SK-N-MC (cell line): ENCODE measurements around the gene MYCBP2.

Experiments used
- DNase-seq: peaks from one replicate; pipeline ENCODE4 v3.0.0-alpha.2; 2011; ENCODE audit warnings: low read depth, low spot score
- H3K27ac ChIP-seq: fragments of 200-600 bp; sonication (generic); 2 replicates; pipeline ENCODE4 v1.5.1; 2016; ENCODE audit warnings: mixed run types
- H3K36me3 ChIP-seq: fragments of 200-600 bp; sonication (generic); 2 replicates; pipeline ENCODE4 v1.6.1; 2017; ENCODE audit warnings: antibody characterized with exemption, low read length, mixed read lengths; ENCODE audit not compliant: insufficient read depth
- H3K4me3 ChIP-seq: fragments of 200-600 bp; sonication (generic); 2 replicates; pipeline ENCODE4 v1.5.1; 2016
- H3K9ac ChIP-seq: fragments of 200-600 bp; sonication (generic); 2 replicates; pipeline ENCODE4 v1.8.0; 2017; ENCODE audit warnings: mixed run types, mixed read lengths; ENCODE audit not compliant: insufficient read length
- H3K9me3 ChIP-seq: fragments of 200-600 bp; sonication (generic); 2 replicates; pipeline ENCODE4 v1.6.1; 2017; ENCODE audit warnings: low read depth, mild to moderate bottlenecking, antibody characterized with exemption, low read length, moderate library complexity, mixed read lengths
- EZH2 ChIP-seq: fragments of 200-600 bp; sonication (generic); IDR thresholded peaks from one replicate; pipeline ENCODE4 v1.6.1; 2017; ENCODE audit warnings: antibody characterized with exemption
- FOXP2 ChIP-seq: optimal IDR thresholded peaks from 2 replicates; pipeline ENCODE3; 2011; ENCODE audit warnings: mild to moderate bottlenecking, moderate library complexity; ENCODE audit not compliant: insufficient read depth; ENCODE audit errors: extremely low read length, control extremely low read depth
- POLR2AphosphoS5 ChIP-seq: IDR thresholded peaks from 2 replicates; pipeline ENCODE4 v1.6.1; 2012; ENCODE audit warnings: mild to moderate bottlenecking, low read depth, low read length, borderline replicate concordance

MYCBP2 gene

DNA sequence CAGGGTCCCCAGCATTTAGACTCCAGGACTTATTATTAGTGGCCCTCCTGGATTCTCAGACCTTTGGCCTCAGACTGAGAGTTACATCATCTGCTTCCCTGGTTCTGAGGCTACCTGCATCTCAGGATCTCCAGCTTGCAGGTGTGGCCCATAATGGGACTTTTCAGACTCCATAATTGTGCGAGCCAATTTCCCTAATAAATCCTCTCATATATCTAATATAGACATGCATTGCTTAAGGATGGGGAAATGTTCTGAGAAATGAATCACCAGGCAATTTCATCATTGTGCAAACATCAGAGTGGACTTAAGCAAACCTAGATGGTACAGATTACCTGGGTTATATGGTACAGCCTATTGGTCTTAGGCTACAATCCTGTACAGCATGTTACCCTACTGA, 183.5 kb downstream of the MYCBP2 start:
- TF ChIP-seq POLR2AphosphoS5, result no peak
- no peak for TF ChIP-seq EZH2
- TF ChIP-seq FOXP2, result no peak
- H3K36me3 ChIP-seq, result peaks cover 36% of the 10 kb centered on the region
- no peaks in the 10 kb centered on the region for H3K9me3 ChIP-seq
- H3K4me3 ChIP-seq, result no peak overlapping the region
- no peak overlapping the region for H3K27ac ChIP-seq
- no peak for DNase-seq
- no peak overlapping the region for H3K9ac ChIP-seq

DNA sequence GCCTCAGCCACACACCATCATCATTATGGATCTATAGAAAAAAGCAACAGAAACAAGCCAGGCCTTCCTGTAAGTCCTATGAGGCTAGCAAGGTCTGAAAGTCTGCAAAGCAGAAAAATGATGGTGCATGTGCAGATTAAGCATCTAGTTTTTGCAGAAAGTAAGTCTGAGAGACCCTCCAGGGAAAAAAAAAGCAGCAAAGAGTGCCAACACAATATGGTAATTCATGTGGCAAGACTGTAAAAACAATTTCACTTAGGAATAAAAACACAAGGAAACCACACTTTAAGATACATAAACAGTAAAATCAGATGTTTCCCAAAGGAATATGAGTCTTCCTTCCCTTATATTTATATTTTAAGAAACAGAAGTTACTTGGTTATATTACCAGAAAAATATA, 187.6 kb downstream of the MYCBP2 start:
- Histone ChIP-seq H3K9me3 (no peaks in the 10 kb centered on the region), H3K27ac (no peak overlapping the region; the same call in 1 of the 2 replicates), H3K9ac (no peak overlapping the region), H3K4me3 (no peak overlapping the region), H3K36me3 (peaks cover 35% of the 10 kb centered on the region)
- TF ChIP-seq FOXP2, result no peak
- no peak for TF ChIP-seq EZH2
- no peak for TF ChIP-seq POLR2AphosphoS5
- DNase-seq, result no peak

DNA sequence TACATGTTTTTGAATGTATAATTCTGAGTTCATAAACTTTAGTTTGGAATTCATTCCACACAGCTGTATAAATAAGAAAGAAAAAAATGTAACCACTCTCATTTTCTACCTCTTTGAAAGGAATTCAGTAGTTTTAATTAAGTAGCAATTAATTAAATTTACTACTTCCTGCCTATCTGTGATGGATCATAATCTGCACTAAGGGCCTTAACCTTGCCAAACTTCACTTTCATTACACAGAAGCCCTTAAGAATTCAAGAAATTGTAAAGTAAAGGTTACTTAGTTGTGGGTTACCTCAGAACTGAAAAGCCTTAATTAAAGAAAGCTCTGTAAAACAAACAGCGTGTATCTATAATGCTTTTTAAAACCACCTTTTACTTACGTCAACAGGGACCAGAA, 188.1 kb downstream of the MYCBP2 start:
- DNase-seq, result no peak
- H3K9ac ChIP-seq, result no peak overlapping the region
- no peak overlapping the region for H3K4me3 ChIP-seq
- H3K9me3 ChIP-seq, result no peaks in the 10 kb centered on the region
- peak overlapping the region; percentile 21; the same call in 1 of the 2 replicates for H3K27ac ChIP-seq
- TF ChIP-seq FOXP2 (no peak), EZH2 (no peak), POLR2AphosphoS5 (no peak)
- H3K36me3 ChIP-seq, result peaks cover 34% of the 10 kb centered on the region

DNA sequence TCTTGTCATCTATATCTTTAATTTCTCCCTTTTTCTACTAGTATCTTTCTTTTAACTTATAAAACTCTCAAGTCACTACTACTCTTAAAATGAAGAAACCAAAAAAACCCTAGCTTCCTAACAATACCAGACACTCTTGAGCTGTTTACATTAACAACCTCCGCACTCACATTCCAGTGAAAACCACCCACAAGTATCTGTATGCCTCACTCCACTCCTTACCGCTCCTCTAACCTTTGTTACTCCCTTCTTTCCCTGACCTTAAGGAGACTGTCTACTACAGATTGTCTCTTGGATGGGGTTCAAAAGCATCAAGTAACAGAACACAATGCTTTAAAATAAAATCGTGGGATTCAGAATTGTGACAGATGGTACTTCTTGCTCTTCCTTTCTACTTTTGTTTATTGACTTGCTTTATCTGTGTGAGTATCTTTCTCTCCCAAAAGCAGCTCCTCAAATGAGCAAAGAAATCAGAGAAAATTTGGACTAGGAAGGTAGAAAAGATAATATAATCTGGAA, 189.9 kb downstream of the MYCBP2 start:
- Histone ChIP-seq H3K27ac (no peak overlapping the region), H3K9me3 (no peaks in the 10 kb centered on the region), H3K9ac (no peak overlapping the region), H3K36me3 (peaks cover 24% of the 10 kb centered on the region), H3K4me3 (no peak overlapping the region)
- DNase-seq, result no peak
- TF ChIP-seq FOXP2 (no peak), POLR2AphosphoS5 (no peak), EZH2 (no peak)

DNA sequence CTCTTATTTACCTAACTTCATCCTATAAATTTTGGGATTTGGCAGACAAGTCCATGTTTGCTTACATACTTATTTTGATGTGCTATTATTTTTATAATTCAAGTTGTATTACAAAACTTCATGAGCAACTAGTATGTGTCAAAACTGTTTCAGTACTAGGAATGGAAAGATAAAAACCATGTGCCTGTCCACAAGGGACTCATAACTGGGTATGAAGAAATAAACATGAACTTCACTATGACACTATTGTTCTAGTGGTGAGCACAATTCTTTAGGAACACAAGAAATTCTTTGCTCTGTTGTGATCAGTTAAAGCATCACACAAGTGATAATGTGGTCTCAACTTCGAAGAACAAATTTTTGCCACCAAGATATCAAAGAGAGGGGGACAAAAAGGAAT, 202.5 kb downstream of the MYCBP2 start:
- Histone ChIP-seq H3K9me3 (no peaks in the 10 kb centered on the region), H3K27ac (no peak overlapping the region), H3K4me3 (no peak overlapping the region), H3K9ac (no peak overlapping the region), H3K36me3 (peaks cover 10% of the 10 kb centered on the region; the same call in 1 of the 2 replicates)
- no peak for DNase-seq
- TF ChIP-seq FOXP2, result no peak
- no peak for TF ChIP-seq POLR2AphosphoS5
- TF ChIP-seq EZH2, result no peak

DNA sequence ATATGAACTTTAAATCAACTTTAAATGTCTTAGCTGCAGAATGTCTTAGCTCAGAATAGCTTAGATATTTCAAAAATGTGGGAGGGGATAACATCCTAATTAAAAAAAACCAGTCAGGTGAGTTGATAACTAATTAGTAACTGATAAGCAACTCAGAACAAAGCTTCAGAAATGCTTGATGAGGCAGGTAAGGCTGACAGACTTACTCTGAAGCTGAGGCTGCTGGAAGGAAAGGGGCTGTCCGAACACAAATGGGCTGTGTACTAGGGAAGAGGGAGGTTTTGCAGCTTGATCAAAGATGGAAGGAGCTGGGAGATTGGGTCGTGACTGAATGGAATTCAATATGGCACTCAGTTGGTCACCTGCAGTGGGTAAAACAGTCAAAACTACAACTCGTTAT, 208.8 kb downstream of the MYCBP2 start:
- Histone ChIP-seq H3K9ac (no peak overlapping the region), H3K4me3 (no peak overlapping the region), H3K36me3 (peaks cover 8% of the 10 kb centered on the region; the same call in 1 of the 2 replicates), H3K27ac (no peak overlapping the region), H3K9me3 (no peaks in the 10 kb centered on the region)
- no peak for TF ChIP-seq EZH2
- no peak for DNase-seq

DNA sequence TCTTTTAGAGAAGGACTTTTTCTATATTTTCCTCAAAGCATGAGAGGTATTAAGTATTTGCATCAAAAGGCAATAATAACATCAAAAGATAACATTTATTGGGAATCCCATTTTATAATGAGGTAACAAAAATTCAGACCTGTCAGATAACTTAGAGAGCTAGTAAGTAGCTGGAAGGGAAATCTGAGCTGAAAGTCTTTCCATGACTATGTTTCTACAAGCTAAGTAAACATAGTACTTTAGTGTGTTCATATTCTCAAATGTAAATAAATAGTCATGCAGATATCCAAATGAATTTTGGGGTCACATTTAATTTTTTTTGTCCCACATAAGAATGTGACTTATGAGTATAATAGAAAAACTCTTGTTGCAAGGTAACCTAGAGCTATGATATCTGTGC, 212.6 kb downstream of the MYCBP2 start:
- DNase-seq, result no peak
- Histone ChIP-seq H3K9ac (no peak overlapping the region), H3K36me3 (peaks cover 8% of the 10 kb centered on the region; the same call in 1 of the 2 replicates), H3K9me3 (no peaks in the 10 kb centered on the region), H3K4me3 (no peak overlapping the region), H3K27ac (no peak overlapping the region)
- TF ChIP-seq POLR2AphosphoS5 (no peak), EZH2 (no peak), FOXP2 (no peak)

DNA sequence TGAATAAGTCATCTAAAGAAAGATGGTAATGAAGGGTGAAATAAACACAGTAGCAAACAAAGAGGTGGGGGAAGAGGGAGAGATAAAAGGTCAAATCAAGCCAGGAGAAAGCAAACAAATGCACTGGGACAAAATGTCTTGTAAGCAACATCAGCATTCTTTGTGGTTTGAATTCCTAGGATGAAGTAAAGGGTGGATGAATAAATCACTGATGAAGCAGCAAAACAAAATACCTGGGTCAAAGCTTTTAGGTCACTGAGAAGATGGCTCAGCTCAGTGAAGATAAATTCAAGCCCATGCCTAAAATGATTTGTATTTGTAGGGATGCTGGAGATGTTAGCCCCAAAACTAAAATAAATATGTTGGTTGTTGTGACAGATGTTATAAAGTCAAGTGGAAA, 213.4 kb downstream of the MYCBP2 start:
- H3K36me3 ChIP-seq, result peaks cover 8% of the 10 kb centered on the region; the same call in 1 of the 2 replicates
- H3K4me3 ChIP-seq, result no peak overlapping the region
- no peak overlapping the region for H3K9ac ChIP-seq
- no peak overlapping the region for H3K27ac ChIP-seq
- no peaks in the 10 kb centered on the region for H3K9me3 ChIP-seq
- no peak for DNase-seq
- TF ChIP-seq EZH2, result no peak
- no peak for TF ChIP-seq FOXP2
- no peak for TF ChIP-seq POLR2AphosphoS5

DNA sequence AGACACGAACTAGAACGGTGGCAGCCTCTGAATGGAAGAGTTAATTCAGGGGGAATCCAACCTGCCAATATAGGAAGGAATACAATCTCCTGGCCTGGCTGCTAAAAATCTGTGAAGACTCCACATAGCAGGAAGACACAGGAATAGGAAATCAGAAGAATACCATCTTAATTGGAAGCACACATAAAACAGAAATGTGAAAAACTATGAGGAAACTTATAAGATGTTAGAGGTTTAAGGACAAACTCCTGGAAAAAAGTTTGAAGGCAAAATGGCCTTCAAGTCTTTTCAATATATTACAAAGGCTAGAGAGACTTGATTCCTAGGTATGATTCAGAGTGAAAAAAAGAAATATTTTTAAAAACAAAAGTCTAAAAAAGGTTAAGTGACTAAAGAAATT, 221.8 kb downstream of the MYCBP2 start:
- Histone ChIP-seq H3K27ac (no peak overlapping the region), H3K9ac (no peak overlapping the region), H3K36me3 (no peaks in the 10 kb centered on the region), H3K4me3 (no peak overlapping the region), H3K9me3 (no peaks in the 10 kb centered on the region)
- DNase-seq, result no peak
- TF ChIP-seq FOXP2, result no peak
- TF ChIP-seq EZH2, result no peak
- no peak for TF ChIP-seq POLR2AphosphoS5
